IMR-90 (cell line): ENCODE data around the gene EMD. TPM values are rescaled to one million over a fixed set of nuclear protein-coding genes. Genes with fewer than 3 reads are reported as not detected.

ENCODE experiments used
- ATAC-seq: fragments of 200-7000 bp; cut with Tn5 transposase; 2 replicates; pipeline ENCODE4 v1.9.1; 2020; ENCODE audit warnings: low read depth, mild to moderate bottlenecking, moderate library complexity
- BruUV-seq: library from RNA; stranded (reverse); fragments of 400-500 nt; replicated peaks from 2 replicates; lab custom pipeline; 2021; lab: Mats Ljungman, UMichigan
- CTCF ChIA-PET: fragments of 300-600 bp; formaldehyde crosslinking; extraction: SDS; loops from one replicate; lab custom pipeline; 2021; ENCODE audit warnings: antibody characterized with exemption; lab: Yijun Ruan, JAX
- POLR2A ChIA-PET: fragments of 300-600 bp; sonication (Branson Sonifier 250); formaldehyde crosslinking; loops from one replicate; lab custom pipeline; 2022; ENCODE audit warnings: antibody characterized with exemption; ENCODE audit not compliant: unreplicated experiment; lab: Charles Lee
- DNase-seq: peaks from one replicate; pipeline ENCODE4 v3.0.0; 2013
- H2AFZ ChIP-seq: replicated peaks from 2 replicates; pipeline ENCODE3; 2013; ENCODE audit warnings: low read length, mild to moderate bottlenecking; ENCODE audit not compliant: poor library complexity
- H2AK5ac ChIP-seq: 2 replicates; pipeline ENCODE4 v1.6.1; 2013; ENCODE audit warnings: low read depth, low read length, inconsistent platforms
- H2AK9ac ChIP-seq: replicated peaks from 2 replicates; pipeline ENCODE3; 2013; ENCODE audit warnings: mild to moderate bottlenecking, low read depth, low read length, moderate library complexity; ENCODE audit not compliant: poor library complexity
- H2BK120ac ChIP-seq: 2 replicates; pipeline ENCODE4 v1.6.1; 2013; ENCODE audit warnings: low read depth, low read length, inconsistent platforms
- H2BK15ac ChIP-seq: 3 replicates; pipeline ENCODE4 v1.6.1; 2013; ENCODE audit warnings: low read depth, low read length, inconsistent platforms
- H2BK20ac ChIP-seq: 2 replicates; pipeline ENCODE4 v1.6.1; 2013; ENCODE audit warnings: low read depth, mild to moderate bottlenecking, inconsistent platforms, low read length, moderate library complexity
- H2BK5ac ChIP-seq: 2 replicates; pipeline ENCODE4 v1.6.1; 2013; ENCODE audit warnings: mild to moderate bottlenecking, low read depth, low read length, inconsistent platforms; ENCODE audit not compliant: poor library complexity, severe bottlenecking
- H3K14ac ChIP-seq: replicated peaks from 2 replicates; pipeline ENCODE4 v1.6.1; 2013; ENCODE audit warnings: low read depth, low read length, inconsistent platforms
- H3K18ac ChIP-seq: 2 replicates; pipeline ENCODE4 v1.6.1; 2013; ENCODE audit warnings: low read depth, low read length, control low read depth
- H3K23ac ChIP-seq: 2 replicates; pipeline ENCODE4 v1.6.1; 2013; ENCODE audit warnings: low read depth, low read length, inconsistent platforms
- H3K27ac ChIP-seq: 2 replicates; pipeline ENCODE4 v1.5.1; 2013; ENCODE audit warnings: mild to moderate bottlenecking, control low read depth, low read length; ENCODE audit not compliant: insufficient read depth
- H3K27me3 ChIP-seq: 2 replicates; pipeline ENCODE4 v1.6.1; 2013; ENCODE audit warnings: low read length; ENCODE audit not compliant: control insufficient read depth, insufficient read depth
- H3K36me3 ChIP-seq: 2 replicates; pipeline ENCODE4 v1.6.1; 2013; ENCODE audit warnings: low read length, mixed read lengths; ENCODE audit not compliant: control insufficient read depth, insufficient read depth
- H3K4ac ChIP-seq: 2 replicates; pipeline ENCODE4 v1.6.1; 2013; ENCODE audit warnings: low read depth, low read length, inconsistent platforms
- H3K4me1 ChIP-seq: 2 replicates; pipeline ENCODE4 v1.6.1; 2013; ENCODE audit warnings: low read length, mixed read lengths; ENCODE audit not compliant: control insufficient read depth, insufficient read depth
- H3K4me2 ChIP-seq: 2 replicates; pipeline ENCODE4 v1.6.1; 2013; ENCODE audit warnings: low read depth, mild to moderate bottlenecking, control low read depth, low read length, moderate library complexity
- H3K4me3 ChIP-seq: 2 replicates; pipeline ENCODE4 v1.5.1; 2013; ENCODE audit warnings: low read depth, mild to moderate bottlenecking, control low read depth, low read length, moderate library complexity; ENCODE audit not compliant: insufficient read depth
- H3K56ac ChIP-seq: 2 replicates; pipeline ENCODE4 v1.6.1; 2013; ENCODE audit warnings: low read length, inconsistent platforms; ENCODE audit not compliant: insufficient read depth; ENCODE audit errors: extremely low read depth
- H3K79me1 ChIP-seq, 2 experiments: 2 replicates each; pipeline ENCODE4 v1.6.1; 2013; ENCODE audit warnings: low read length in 2 of 2, inconsistent platforms in 1 of 2, low read depth in 1 of 2
- H3K9ac ChIP-seq: 2 replicates; pipeline ENCODE4 v1.6.1; 2013; ENCODE audit warnings: low read depth, low read length, control low read depth
- H3K9me1 ChIP-seq: 2 replicates; pipeline ENCODE4 v1.6.1; 2013; ENCODE audit warnings: low read length, inconsistent platforms; ENCODE audit not compliant: insufficient read depth
- H3K9me3 ChIP-seq: 2 replicates; pipeline ENCODE4 v1.6.1; 2013; ENCODE audit warnings: low read length; ENCODE audit not compliant: control insufficient read depth, insufficient read depth
- H4K20me1 ChIP-seq: 2 replicates; pipeline ENCODE4 v1.6.1; 2013; ENCODE audit warnings: low read length, inconsistent platforms; ENCODE audit not compliant: insufficient read depth
- H4K5ac ChIP-seq: 2 replicates; pipeline ENCODE4 v1.6.1; 2013; ENCODE audit warnings: mild to moderate bottlenecking, low read depth, low read length, control low read depth
- H4K8ac ChIP-seq, 2 experiments: 2 replicates each; pipeline ENCODE4 v1.6.1; 2013; ENCODE audit warnings: low read depth in 2 of 2, low read length in 2 of 2, control low read depth in 1 of 2, inconsistent platforms in 1 of 2
- H4K91ac ChIP-seq: 2 replicates; pipeline ENCODE4 v1.6.1; 2013; ENCODE audit warnings: low read depth, low read length, inconsistent platforms; ENCODE audit not compliant: insufficient read depth
- BHLHE40 ChIP-seq: fragments of 150-350 bp; IDR thresholded peaks from 2 replicates; pipeline ENCODE4 v1.6.1; 2016; ENCODE audit warnings: mild to moderate bottlenecking, low read depth, low read length
- CEBPB ChIP-seq: IDR thresholded peaks from 2 replicates; pipeline ENCODE4 v1.6.1; 2012; ENCODE audit warnings: low read depth, low read length, improper control_type of control experiment
- CHD1 ChIP-seq: IDR thresholded peaks from 2 replicates; pipeline ENCODE4 v1.6.1; 2012; ENCODE audit warnings: low read depth, low read length, improper control_type of control experiment
- FOS ChIP-seq: fragments of 150-350 bp; IDR thresholded peaks from 2 replicates; pipeline ENCODE4 v1.6.1; 2016; ENCODE audit warnings: low read depth, low read length
- MAFK ChIP-seq: IDR thresholded peaks from 2 replicates; pipeline ENCODE4 v1.6.1; 2012; ENCODE audit warnings: low read depth, low read length, improper control_type of control experiment
- MAZ ChIP-seq: IDR thresholded peaks from 2 replicates; pipeline ENCODE4 v1.6.1; 2012; ENCODE audit warnings: low read depth, mild to moderate bottlenecking, low read length, improper control_type of control experiment, moderate library complexity, borderline replicate concordance
- MXI1 ChIP-seq: IDR thresholded peaks from 2 replicates; pipeline ENCODE4 v1.6.1; 2012; ENCODE audit warnings: low read depth, mild to moderate bottlenecking, low read length, moderate library complexity, borderline replicate concordance
- NFE2L2 ChIP-seq: fragments of 150-350 bp; IDR thresholded peaks from 2 replicates; pipeline ENCODE4 v1.6.1; 2016; ENCODE audit warnings: low read depth, mild to moderate bottlenecking, low read length
- RAD21 ChIP-seq: IDR thresholded peaks from 2 replicates; pipeline ENCODE4 v1.6.1; 2012; ENCODE audit warnings: low read length, improper control_type of control experiment
- RCOR1 ChIP-seq: IDR thresholded peaks from 2 replicates; pipeline ENCODE4 v1.6.1; 2012; ENCODE audit warnings: mild to moderate bottlenecking, low read length, improper control_type of control experiment; ENCODE audit not compliant: insufficient replicate concordance
- RFX5 ChIP-seq: IDR thresholded peaks from 2 replicates; pipeline ENCODE4 v1.8.0; 2012; ENCODE audit warnings: low read depth, mild to moderate bottlenecking, low read length, moderate library complexity
- SMC3 ChIP-seq: fragments of 150-350 bp; IDR thresholded peaks from 2 replicates; pipeline ENCODE4 v1.6.1; 2016; ENCODE audit warnings: low read depth, mild to moderate bottlenecking, antibody characterized with exemption, low read length, moderate library complexity
- USF2 ChIP-seq: fragments of 150-350 bp; IDR thresholded peaks from 2 replicates; pipeline ENCODE4 v1.6.1; 2017; ENCODE audit warnings: mild to moderate bottlenecking, antibody characterized with exemption, low read length, low read depth
- WGBS, 2 experiments: methylation state at CpG; one replicate each; pipeline versions ENCODE4 v1.1.5 to v1.1.7; 2013; ENCODE audit warnings: missing lambda C conversion rate in 2 of 2; ENCODE audit not compliant: insufficient read length in 1 of 2; ENCODE audit errors: extremely low coverage in 2 of 2; 5-methylcytosine and 5-hydroxymethylcytosine counted together
- dilution Hi-C: fragments of 300-500 bp; cut with HindIII; formaldehyde crosslinking; loops from one replicate; pipeline ENCODE4 v1.14.3; 2018; ENCODE audit warnings: low sequenced_read_pairs; ENCODE audit not compliant: unreplicated experiment
- in situ Hi-C: fragments of 300-500 bp; cut with MboI; formaldehyde crosslinking; loops from 3 replicates; pipeline ENCODE4 v1.14.3; 2019; ENCODE audit warnings: low sequenced_read_pairs, inconsistent platforms, mixed read lengths
- intact Hi-C: fragments of 100-400 bp; cut with micrococcal nuclease; formaldehyde crosslinking; loops from 2 replicates; pipeline ENCODE4 v1.10.0; 2022
- polyA plus RNA-seq, 3 experiments: library from polyadenylated mRNA; depleted of rRNA; stranded (reverse); fragments of >200 nt; gene quantifications; 2 replicates each; pipeline ENCODE4 v1.2.3, GENCODE V29; 2012; ENCODE audit warnings: low replicate concordance in 1 of 3
- total RNA-seq: library from RNA; depleted of rRNA; stranded (reverse); fragments of >200 nt; gene quantifications from 2 replicates; pipeline ENCODE4 v1.2.3, GENCODE V29; 2012
- TF ChIP-seq, protein P1 (sequence below): fragments of 150-350 bp; IDR thresholded peaks from 2 replicates; pipeline ENCODE4 v1.6.1; 2016; ENCODE audit warnings: low read depth, mild to moderate bottlenecking, low read length, moderate library complexity, borderline replicate concordance

EMD gene
- total and polyA plus RNA-seq, 2 of the 4 experiments (the other 2 are of a cell fraction): 9.9 to 80.6 TPM

DNA sequence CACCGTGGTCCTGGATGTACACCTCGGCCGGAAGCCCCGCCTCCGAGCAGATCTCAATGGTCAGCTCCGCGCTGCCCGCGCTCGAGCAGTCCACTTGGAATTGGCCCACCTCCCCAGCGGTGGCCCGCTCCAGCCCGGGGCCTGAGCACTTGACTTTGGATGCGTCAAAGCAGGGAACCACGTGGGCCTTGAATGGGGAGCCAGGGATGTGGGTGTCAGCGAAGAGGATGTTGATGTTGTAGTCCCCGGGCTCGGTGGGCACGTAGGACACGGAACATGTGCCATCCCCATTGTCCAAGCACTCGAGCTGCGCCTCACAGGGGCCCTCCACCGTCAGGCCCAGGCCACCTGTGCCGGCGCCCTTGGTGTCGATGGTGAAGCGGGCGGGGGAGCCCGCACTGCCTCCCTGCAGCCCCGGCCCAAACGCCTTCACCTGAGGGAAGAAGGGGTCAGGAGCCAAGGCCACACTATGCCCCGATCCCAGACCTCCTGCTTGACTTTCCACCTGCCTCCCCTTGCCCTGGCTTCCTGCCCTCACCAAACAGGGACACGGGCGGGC, 18.9 kb upstream of the EMD start (continued):
- no peak for TF ChIP-seq BHLHE40
- TF ChIP-seq RCOR1: no peak
- no peak for TF ChIP-seq SMC3

DNA sequence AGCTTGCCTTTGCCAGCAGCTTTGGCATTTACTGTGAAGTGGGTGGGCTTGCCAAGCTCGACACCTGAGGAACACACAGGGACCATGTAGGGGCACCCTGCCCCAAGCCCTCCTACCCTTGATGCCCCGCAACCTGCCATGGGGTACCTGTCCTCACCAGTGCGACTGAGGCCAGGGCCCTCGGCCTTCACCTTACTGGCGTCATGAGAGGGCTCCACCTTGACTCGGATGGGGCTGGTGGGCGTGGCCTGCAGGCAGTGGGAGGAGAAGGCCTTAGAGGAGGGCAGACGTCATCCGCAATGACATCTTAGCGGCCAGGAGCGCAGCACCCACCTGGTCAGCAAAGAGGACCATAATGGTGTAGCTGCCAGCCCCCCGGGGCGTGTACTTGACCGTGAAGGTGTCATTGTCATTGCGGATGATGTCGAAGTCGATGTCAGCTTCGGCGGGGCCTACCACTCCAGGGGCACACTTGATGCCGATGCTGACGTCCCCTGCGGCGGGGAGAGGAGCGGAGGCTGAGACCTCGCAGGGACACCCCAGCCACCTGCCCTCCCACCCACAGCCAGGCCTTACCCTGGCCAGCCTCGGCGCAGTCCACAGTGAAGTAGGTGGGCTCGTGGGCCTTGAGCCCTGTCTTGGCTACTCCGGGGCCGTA, 16.9 kb upstream of the EMD start:
- dilution Hi-C loops: no loop called here
- in situ Hi-C loops: no loop called here
- TF ChIP-seq MAZ (no peak), MXI1 (no peak), USF2 (no peak), RAD21 (no peak), RFX5 (no peak), CEBPB (no peak), NFE2L2 (no peak), CHD1 (no peak), RCOR1 (no peak), BHLHE40 (no peak), SMC3 (no peak), MAFK (no peak), FOS (no peak)
- TF ChIP-seq, protein P1, sequence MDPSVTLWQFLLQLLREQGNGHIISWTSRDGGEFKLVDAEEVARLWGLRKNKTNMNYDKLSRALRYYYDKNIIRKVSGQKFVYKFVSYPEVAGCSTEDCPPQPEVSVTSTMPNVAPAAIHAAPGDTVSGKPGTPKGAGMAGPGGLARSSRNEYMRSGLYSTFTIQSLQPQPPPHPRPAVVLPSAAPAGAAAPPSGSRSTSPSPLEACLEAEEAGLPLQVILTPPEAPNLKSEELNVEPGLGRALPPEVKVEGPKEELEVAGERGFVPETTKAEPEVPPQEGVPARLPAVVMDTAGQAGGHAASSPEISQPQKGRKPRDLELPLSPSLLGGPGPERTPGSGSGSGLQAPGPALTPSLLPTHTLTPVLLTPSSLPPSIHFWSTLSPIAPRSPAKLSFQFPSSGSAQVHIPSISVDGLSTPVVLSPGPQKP: no peak

More for the DNA sequence above, 16.9 kb upstream of the EMD start:
- Histone ChIP-seq H3K18ac (no peak overlapping the region), H3K4me2 (no peak overlapping the region), H3K4me3 (no peak overlapping the region), H2AK9ac (no peak overlapping the region), H3K9me3 (no peaks in the 10 kb centered on the region), H3K56ac (no peak overlapping the region), H2BK5ac (no peak overlapping the region), H2AFZ (no peak overlapping the region), H4K8ac (no peak overlapping the region), H3K36me3 (peaks cover 91% of the 10 kb centered on the region), H4K91ac (no peak overlapping the region), H3K27ac (no peak overlapping the region), H4K20me1 (peaks cover 99% of the 10 kb centered on the region), H3K9ac (no peak overlapping the region), H2BK20ac (no peak overlapping the region), H3K4me1 (peaks cover 3% of the 10 kb centered on the region; the same call in 1 of the 2 replicates), H3K9me1 (no peaks in the 10 kb centered on the region; the same call in 1 of the 2 replicates), H2BK120ac (no peak overlapping the region), H4K5ac (no peak overlapping the region), H2AK5ac (no peak overlapping the region), H3K27me3 (no peaks in the 10 kb centered on the region), H3K14ac (no peak overlapping the region), H3K79me1 (peaks cover 7 to 36% of the 10 kb centered on the region in 2 experiments; a peak in 1 of 4 replicates), H2BK15ac (no peak overlapping the region), H3K4ac (no peak overlapping the region), H3K23ac (no peak overlapping the region)
- no peak for DNase-seq
- no peak for ATAC-seq
- intact Hi-C loops: no loop called here
- CTCF ChIA-PET: no interaction called here
- POLR2A ChIA-PET: no interaction called here
- 85% methylated on average over 18 of the region's 30 CpGs; no CpG with 5 or more reads in 1 of the 2 experiments for WGBS, 2 experiments
- no TSS peak for BruUV-seq
